GM23338 (cell line): ENCODE results near the gene MVP.

ENCODE experiments used
- ZNF114 ChIP-seq: fragments of 250-450 bp; sonication (Bioruptor Pico); IDR thresholded peaks from 2 replicates; pipeline ENCODE4 v1.5.0; 2020; ENCODE audit warnings: mild to moderate bottlenecking, moderate library complexity
- TF ChIP-seq, protein P1 (sequence below), 2 experiments: fragments of 200-600 bp in 1 of 2; sonication (generic) in 1 of 2; conservative IDR thresholded peaks; 2 replicates each; pipeline versions ENCODE4 v1.5.1 to v1.6.1; 2016 to 2017; ENCODE audit warnings: antibody characterized with exemption in 2 of 2, low read depth in 2 of 2, mild to moderate bottlenecking in 2 of 2, moderate library complexity in 1 of 2

DNA sequence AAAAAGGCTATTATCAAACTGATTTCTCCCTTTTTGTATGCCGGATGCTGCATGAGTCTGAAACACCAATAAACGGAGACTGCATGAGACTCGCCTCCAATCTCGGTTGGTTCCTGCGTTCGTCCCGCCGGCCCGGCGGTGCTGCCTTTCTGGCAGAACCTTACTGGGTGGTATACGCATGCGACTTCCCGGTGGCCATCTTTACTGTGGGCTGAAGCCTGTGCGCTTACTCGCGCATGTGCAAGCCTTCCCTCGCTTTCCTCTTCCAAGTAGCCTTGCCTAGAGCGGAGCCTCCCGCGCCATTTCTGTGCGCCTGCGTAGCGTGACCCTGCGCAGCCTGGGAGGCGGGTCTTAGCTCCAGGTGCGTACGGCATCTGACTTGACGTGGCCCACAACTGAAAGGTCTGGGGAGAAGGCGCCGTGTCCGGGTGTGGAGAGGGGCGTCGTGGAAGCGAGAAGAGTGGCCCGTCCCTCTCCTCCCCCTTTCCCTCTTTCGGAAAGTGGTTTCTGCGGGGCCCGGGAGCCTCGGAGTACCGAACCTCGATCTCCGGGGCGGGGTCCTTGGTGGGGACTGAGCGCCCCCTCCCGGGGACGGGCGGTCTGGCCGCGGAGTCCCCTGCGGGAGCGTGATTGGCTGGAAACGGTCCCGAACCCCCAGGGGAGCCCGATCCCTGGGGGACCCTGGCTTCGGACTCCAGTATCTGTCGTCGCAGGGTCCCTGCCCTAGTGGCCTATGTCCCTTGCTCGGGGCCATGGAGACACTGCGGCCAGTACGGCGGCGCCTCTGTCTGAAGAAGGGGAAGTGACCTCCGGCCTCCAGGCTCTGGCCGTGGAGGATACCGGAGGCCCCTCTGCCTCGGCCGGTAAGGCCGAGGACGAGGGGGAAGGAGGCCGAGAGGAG, 4.2 kb upstream of the MVP start, which contains the start of gene PAGR1:
- no peak for TF ChIP-seq ZNF114
- TF ChIP-seq, protein P1, sequence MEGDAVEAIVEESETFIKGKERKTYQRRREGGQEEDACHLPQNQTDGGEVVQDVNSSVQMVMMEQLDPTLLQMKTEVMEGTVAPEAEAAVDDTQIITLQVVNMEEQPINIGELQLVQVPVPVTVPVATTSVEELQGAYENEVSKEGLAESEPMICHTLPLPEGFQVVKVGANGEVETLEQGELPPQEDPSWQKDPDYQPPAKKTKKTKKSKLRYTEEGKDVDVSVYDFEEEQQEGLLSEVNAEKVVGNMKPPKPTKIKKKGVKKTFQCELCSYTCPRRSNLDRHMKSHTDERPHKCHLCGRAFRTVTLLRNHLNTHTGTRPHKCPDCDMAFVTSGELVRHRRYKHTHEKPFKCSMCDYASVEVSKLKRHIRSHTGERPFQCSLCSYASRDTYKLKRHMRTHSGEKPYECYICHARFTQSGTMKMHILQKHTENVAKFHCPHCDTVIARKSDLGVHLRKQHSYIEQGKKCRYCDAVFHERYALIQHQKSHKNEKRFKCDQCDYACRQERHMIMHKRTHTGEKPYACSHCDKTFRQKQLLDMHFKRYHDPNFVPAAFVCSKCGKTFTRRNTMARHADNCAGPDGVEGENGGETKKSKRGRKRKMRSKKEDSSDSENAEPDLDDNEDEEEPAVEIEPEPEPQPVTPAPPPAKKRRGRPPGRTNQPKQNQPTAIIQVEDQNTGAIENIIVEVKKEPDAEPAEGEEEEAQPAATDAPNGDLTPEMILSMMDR (conservative IDR thresholded peaks at IDR 0.05; ENCODE audit: low read depth in 2 of 2): peak; percentile 79 to 80
